WERI-Rb-1 (cell line): Measurements from ENCODE around the gene EMILIN2.

Experiments used
- DNase-seq: peaks from one replicate; pipeline ENCODE4 v3.0.0-alpha.2; 2020
- H3K27ac ChIP-seq: fragments of 250-450 bp; sonication (Bioruptor Pico); 2 replicates; pipeline ENCODE4 v1.5.1; 2020; ENCODE audit warnings: mild to moderate bottlenecking, moderate library complexity
- H3K27me3 ChIP-seq: fragments of 250-450 bp; sonication (Bioruptor Pico); 2 replicates; pipeline ENCODE4 v1.5.1; 2021; ENCODE audit warnings: mild to moderate bottlenecking, low read depth, moderate library complexity; ENCODE audit not compliant: insufficient read depth, severe bottlenecking
- H3K36me3 ChIP-seq: fragments of 250-450 bp; sonication (Bioruptor Pico); 2 replicates; pipeline ENCODE4 v1.5.1; 2020; ENCODE audit warnings: mild to moderate bottlenecking, moderate library complexity
- H3K4me3 ChIP-seq: 2 replicates; pipeline ENCODE4 v1.5.1; 2011; ENCODE audit warnings: low read depth, mild to moderate bottlenecking, control low read depth, low read length
- H3K9me3 ChIP-seq: fragments of 250-450 bp; sonication (Bioruptor Pico); 2 replicates; pipeline ENCODE4 v1.5.1; 2021; ENCODE audit warnings: mild to moderate bottlenecking, moderate library complexity; ENCODE audit not compliant: severe bottlenecking
- TF ChIP-seq, protein P1 (sequence below): IDR thresholded peaks from 2 replicates; pipeline ENCODE4 v1.5.1; 2011; ENCODE audit warnings: low read depth, mild to moderate bottlenecking, control low read depth, inconsistent platforms, low read length

EMILIN2 gene

DNA sequence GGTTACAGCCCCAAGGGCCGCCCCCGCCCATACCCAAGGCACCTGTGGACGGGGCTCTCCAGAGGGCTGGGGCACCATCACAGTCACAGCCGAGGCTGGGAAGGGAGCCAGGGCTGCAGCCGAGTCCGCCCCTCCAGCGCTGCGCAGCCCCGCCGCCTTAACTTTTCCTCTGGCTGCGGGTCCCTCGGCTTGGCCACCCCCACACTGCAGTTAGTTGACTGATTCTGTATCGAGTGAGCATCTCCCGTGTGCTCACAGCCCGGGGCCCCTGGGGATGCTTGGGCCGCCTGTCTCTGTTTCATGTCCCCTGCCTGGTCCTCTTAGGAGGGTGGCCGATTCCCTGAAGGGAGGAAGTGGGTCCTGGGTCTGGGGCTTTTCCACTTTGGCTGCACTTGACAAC is 33.7 kb downstream of the EMILIN2 start:
- H3K27ac ChIP-seq: no peak overlapping the region
- H3K27me3 ChIP-seq: no peaks in the 10 kb centered on the region
- TF ChIP-seq, protein P1, sequence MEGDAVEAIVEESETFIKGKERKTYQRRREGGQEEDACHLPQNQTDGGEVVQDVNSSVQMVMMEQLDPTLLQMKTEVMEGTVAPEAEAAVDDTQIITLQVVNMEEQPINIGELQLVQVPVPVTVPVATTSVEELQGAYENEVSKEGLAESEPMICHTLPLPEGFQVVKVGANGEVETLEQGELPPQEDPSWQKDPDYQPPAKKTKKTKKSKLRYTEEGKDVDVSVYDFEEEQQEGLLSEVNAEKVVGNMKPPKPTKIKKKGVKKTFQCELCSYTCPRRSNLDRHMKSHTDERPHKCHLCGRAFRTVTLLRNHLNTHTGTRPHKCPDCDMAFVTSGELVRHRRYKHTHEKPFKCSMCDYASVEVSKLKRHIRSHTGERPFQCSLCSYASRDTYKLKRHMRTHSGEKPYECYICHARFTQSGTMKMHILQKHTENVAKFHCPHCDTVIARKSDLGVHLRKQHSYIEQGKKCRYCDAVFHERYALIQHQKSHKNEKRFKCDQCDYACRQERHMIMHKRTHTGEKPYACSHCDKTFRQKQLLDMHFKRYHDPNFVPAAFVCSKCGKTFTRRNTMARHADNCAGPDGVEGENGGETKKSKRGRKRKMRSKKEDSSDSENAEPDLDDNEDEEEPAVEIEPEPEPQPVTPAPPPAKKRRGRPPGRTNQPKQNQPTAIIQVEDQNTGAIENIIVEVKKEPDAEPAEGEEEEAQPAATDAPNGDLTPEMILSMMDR: no peak
- H3K36me3 ChIP-seq: no peaks in the 10 kb centered on the region
- H3K4me3 ChIP-seq: no peak overlapping the region
- no peaks in the 10 kb centered on the region for H3K9me3 ChIP-seq
- no peak for DNase-seq

DNA sequence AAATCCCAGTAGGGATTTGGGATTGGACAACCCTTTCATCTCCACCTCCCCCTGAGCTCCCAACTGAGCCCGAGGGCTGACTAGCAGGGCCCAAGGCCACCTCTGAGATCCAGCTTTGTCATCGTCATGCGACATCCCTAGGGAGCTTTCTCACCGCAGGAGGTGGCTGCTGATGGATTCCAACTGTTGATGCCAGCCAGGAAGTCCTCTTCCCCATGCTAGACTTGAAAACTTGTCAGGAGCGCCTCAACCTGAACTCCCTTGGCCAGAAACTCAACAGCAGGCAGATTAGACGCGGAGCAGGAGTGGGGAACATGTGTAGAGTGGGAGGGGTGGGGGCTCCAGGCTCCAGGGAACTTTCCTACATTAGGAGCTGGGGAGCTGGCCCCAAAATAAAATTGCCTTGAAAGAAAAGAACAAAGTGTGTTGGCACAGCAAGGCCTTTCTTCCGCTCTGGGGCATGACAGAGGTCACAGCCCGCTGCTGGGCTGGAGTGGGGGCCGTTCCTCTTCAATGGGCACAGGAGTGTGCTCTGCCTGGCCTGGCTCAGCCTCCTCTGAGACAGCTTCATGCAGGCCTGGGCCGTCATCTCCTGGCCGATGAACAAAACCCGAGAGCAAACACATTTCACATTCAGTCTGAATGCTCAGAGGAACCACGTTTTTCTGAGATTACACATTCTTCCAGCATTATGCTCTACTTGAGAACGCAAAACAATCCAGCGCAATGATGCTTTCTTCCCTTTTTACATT is 34.5 kb downstream of the EMILIN2 start:
- Histone ChIP-seq H3K27ac (no peak overlapping the region), H3K36me3 (no peaks in the 10 kb centered on the region), H3K9me3 (no peaks in the 10 kb centered on the region), H3K4me3 (no peak overlapping the region), H3K27me3 (no peaks in the 10 kb centered on the region)
- TF ChIP-seq, protein P1: no peak
- no peak for DNase-seq

DNA sequence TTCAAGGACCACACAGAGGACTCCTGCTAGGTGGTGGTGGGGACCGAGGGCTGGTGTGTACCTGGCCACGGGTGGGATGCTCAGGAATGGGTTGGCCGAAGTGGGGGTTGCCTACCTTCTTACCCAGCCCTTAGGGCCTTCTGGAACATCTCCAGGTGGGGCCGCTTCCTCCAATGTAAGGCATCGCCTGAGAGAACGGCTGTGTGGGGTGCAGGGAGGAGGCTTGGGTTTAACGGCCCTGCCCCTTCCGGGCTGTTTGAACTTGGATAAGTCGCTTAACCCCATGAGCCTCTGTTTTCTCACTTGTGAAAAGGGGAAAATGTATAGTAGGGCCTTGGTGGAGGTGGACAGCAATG is 35.0 kb downstream of the EMILIN2 start:
- H3K27me3 ChIP-seq: no peaks in the 10 kb centered on the region
- DNase-seq: no peak
- no peak overlapping the region for H3K4me3 ChIP-seq
- no peaks in the 10 kb centered on the region for H3K36me3 ChIP-seq
- no peak overlapping the region for H3K27ac ChIP-seq
- TF ChIP-seq, protein P1: no peak
- no peaks in the 10 kb centered on the region for H3K9me3 ChIP-seq

DNA sequence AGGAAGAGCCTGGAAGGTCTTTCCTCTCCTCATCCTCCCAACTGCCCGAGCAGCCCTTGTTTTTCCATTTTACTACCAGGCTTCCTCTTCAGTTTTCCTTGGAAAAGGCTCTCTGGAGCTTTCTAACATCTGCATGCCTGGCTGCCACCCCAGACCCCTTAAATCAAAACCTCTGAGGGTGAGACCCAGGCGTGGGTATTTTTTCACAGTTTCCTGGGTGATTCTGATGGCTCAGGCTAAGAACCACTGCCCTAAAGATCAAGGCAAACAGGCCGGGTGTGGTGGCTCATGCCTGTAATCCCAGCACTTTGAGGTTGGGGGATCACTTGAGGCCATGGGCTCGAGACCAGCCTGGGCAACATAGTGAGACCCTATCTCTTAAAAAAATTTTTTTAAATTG is 35.4 kb downstream of the EMILIN2 start:
- H3K27me3 ChIP-seq: no peaks in the 10 kb centered on the region
- no peaks in the 10 kb centered on the region for H3K36me3 ChIP-seq
- DNase-seq: no peak
- H3K27ac ChIP-seq: no peak overlapping the region
- TF ChIP-seq, protein P1: no peak
- H3K9me3 ChIP-seq: no peaks in the 10 kb centered on the region
- no peak overlapping the region for H3K4me3 ChIP-seq

DNA sequence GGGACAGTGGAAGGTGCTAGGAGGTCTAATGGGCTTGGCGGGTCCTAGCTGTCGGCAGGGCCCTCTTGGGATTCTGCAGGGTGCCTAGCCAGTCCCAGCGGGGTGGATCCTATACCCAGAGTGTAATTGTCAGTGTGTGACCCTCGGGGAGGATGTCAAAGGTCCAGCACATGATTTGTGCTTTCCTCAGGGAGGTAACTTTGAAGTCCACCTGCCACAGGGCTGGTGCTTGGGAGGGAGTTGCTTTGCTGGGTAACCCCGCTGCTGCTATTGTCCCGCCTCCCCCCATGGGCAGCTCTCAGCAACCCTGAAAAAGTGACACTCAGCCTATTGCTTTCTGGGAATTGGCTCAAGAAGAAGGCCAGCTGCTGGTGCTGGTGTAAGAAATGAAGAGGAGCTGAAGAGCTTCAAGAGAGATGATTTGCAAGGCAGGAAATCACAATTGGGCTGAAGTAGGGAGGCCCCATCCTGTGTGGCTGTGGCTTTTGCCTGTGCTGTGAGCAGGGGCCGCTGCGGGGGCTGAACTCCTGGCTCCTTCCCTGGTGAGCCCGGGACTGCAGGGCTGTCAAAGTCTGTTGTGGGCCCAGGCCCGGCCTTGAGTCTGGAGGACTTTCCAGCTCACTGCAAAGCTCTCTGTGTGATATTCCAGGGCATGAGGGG is 36.4 kb downstream of the EMILIN2 start:
- TF ChIP-seq, protein P1: no peak
- Histone ChIP-seq H3K9me3 (no peaks in the 10 kb centered on the region), H3K27me3 (no peaks in the 10 kb centered on the region), H3K27ac (no peak overlapping the region), H3K36me3 (no peaks in the 10 kb centered on the region), H3K4me3 (no peak overlapping the region)
- DNase-seq: no peak
